Esophagus squamous epithelium (tissue), 4 donors: Measurements from ENCODE around the gene PMEPA1.

Experiments
- POLR2A ChIP-seq, 4 donors: fragments of 450-650 bp; IDR thresholded peaks; one replicate each; pipeline ENCODE4 v1.6.1; 2017; ENCODE audit warnings: antibody characterized with exemption in 4 of 4, mild to moderate bottlenecking in 4 of 4, moderate library complexity in 3 of 4
- TF ChIP-seq, protein P1 (sequence below), 6 experiments: fragments of 450-650 bp in 4 of 6; fragments of 200-600 bp in 2 of 6; sonication (generic) in 2 of 6; IDR thresholded peaks; one replicate each; pipeline ENCODE4 v1.5.1; 2016 to 2019; ENCODE audit warnings: antibody characterized with exemption in 6 of 6, mild to moderate bottlenecking in 4 of 6, moderate library complexity in 4 of 6

DNA sequence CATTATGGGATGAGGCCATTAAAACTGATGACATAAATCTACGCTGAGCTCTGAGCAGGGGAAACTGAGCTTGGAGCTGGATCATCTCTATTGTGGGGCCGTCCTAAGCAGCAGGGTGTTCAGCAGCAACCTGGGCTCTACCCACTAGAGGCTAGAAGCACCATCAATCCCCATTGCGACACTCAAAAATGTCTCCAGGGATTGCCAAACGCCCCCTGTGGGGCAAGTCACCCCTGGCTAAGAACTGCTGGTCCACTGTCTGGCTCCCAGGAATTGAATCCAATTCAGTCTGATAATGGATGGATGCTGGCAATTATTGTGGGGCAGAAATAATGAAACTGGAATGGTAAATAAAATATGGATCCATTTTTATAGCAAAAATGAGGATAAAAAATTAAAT lies 38.2 kb downstream of the PMEPA1 start:
- TF ChIP-seq, protein P1, sequence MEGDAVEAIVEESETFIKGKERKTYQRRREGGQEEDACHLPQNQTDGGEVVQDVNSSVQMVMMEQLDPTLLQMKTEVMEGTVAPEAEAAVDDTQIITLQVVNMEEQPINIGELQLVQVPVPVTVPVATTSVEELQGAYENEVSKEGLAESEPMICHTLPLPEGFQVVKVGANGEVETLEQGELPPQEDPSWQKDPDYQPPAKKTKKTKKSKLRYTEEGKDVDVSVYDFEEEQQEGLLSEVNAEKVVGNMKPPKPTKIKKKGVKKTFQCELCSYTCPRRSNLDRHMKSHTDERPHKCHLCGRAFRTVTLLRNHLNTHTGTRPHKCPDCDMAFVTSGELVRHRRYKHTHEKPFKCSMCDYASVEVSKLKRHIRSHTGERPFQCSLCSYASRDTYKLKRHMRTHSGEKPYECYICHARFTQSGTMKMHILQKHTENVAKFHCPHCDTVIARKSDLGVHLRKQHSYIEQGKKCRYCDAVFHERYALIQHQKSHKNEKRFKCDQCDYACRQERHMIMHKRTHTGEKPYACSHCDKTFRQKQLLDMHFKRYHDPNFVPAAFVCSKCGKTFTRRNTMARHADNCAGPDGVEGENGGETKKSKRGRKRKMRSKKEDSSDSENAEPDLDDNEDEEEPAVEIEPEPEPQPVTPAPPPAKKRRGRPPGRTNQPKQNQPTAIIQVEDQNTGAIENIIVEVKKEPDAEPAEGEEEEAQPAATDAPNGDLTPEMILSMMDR (IDR thresholded peaks at IDR 0.05): no peak
- TF ChIP-seq POLR2A (IDR thresholded peaks at IDR 0.05): no peak
